ENCODE measurements around the gene DAZAP1. TPM values are rescaled to one million over a fixed set of nuclear protein-coding genes. Genes with fewer than 3 reads are reported as not detected.

Gene DAZAP1
- polyA plus RNA-seq, 2 donors, result 64.9 to 75.3 TPM

GRCh38 chr19:1423436-1424191 lies 16.2 kb downstream of the DAZAP1 start:
- Histone ChIP-seq H3K4me3 (ENCODE audit: low read depth in 1 of 2, low read length in 2 of 2) (no peak overlapping the region), H3K4me1 (ENCODE audit: control insufficient read depth in 2 of 2, insufficient read depth in 2 of 2, low read length in 1 of 2) (peaks cover 2 to 9% of the 10 kb centered on the region in 2 donors), H3K9me3 (ENCODE audit: control insufficient read depth in 2 of 2, insufficient read depth in 1 of 2, low read depth in 1 of 2, low read length in 1 of 2) (no peaks in the 10 kb centered on the region), H3K27me3 (ENCODE audit: control insufficient read depth in 1 of 2, insufficient read depth in 2 of 2, low read length in 2 of 2) (no peaks in the 10 kb centered on the region), H3K36me3 (ENCODE audit: control insufficient read depth in 2 of 2, insufficient read depth in 2 of 2, low read length in 1 of 2) (peaks cover 8 to 64% of the 10 kb centered on the region in 2 donors), H3K27ac (ENCODE audit: low read depth in 2 of 2, low read length in 1 of 2) (peak overlapping the region in 1 of 2 donors; percentile 51)
- WGBS, 2 donors, result 89 to 93% methylated on average over 39 to 40 of the region's 40 CpGs

- Histone ChIP-seq H3K27ac (ENCODE audit: low read depth in 2 of 2, low read length in 1 of 2) (peak overlapping the region; percentile 79), H3K27me3 (ENCODE audit: control insufficient read depth in 1 of 2, insufficient read depth in 2 of 2, low read length in 2 of 2) (no peaks in the 10 kb centered on the region)
- WGBS, 2 donors, result 59 to 67% methylated on average over 37 to 40 of the region's 42 CpGs
Observed at GRCh38 chr19:1424192-1424955, 17.0 kb downstream of the DAZAP1 start.

GRCh38 chr19:1425102-1425837 lies 17.9 kb downstream of the DAZAP1 start:
- WGBS, 2 donors, result 65 to 75% methylated on average over 33 of the region's 33 CpGs
- no peaks in the 10 kb centered on the region for H3K27me3 ChIP-seq (ENCODE audit: control insufficient read depth in 1 of 2, insufficient read depth in 2 of 2, low read length in 2 of 2)
- H3K36me3 ChIP-seq (ENCODE audit: control insufficient read depth in 2 of 2, insufficient read depth in 2 of 2, low read length in 1 of 2), result peaks cover 11 to 63% of the 10 kb centered on the region in 2 donors
- peaks cover 2 to 9% of the 10 kb centered on the region in 2 donors for H3K4me1 ChIP-seq (ENCODE audit: control insufficient read depth in 2 of 2, insufficient read depth in 2 of 2, low read length in 1 of 2)
- H3K9me3 ChIP-seq (ENCODE audit: control insufficient read depth in 2 of 2, insufficient read depth in 1 of 2, low read depth in 1 of 2, low read length in 1 of 2), result no peaks in the 10 kb centered on the region
- H3K4me3 ChIP-seq (ENCODE audit: low read depth in 1 of 2, low read length in 2 of 2), result no peak overlapping the region
- H3K27ac ChIP-seq (ENCODE audit: low read depth in 2 of 2, low read length in 1 of 2), result peak overlapping the region; percentile 44 to 77

More at GRCh38 chr19:1424192-1424955, 17.0 kb downstream of the DAZAP1 start:
- H3K36me3 ChIP-seq (ENCODE audit: control insufficient read depth in 2 of 2, insufficient read depth in 2 of 2, low read length in 1 of 2), result peaks cover 8 to 63% of the 10 kb centered on the region in 2 donors
- H3K9me3 ChIP-seq (ENCODE audit: control insufficient read depth in 2 of 2, insufficient read depth in 1 of 2, low read depth in 1 of 2, low read length in 1 of 2), result no peaks in the 10 kb centered on the region
- no peak overlapping the region for H3K4me3 ChIP-seq (ENCODE audit: low read depth in 1 of 2, low read length in 2 of 2)
- peaks cover 2 to 9% of the 10 kb centered on the region in 2 donors for H3K4me1 ChIP-seq (ENCODE audit: control insufficient read depth in 2 of 2, insufficient read depth in 2 of 2, low read length in 1 of 2)

- no peak overlapping the region for H3K4me3 ChIP-seq (ENCODE audit: low read depth in 1 of 2, low read length in 2 of 2)
- WGBS, 2 donors, result 88 to 89% methylated on average over 14 of the region's 14 CpGs
- no peaks in the 10 kb centered on the region for H3K27me3 ChIP-seq (ENCODE audit: control insufficient read depth in 1 of 2, insufficient read depth in 2 of 2, low read length in 2 of 2)
- H3K9me3 ChIP-seq (ENCODE audit: control insufficient read depth in 2 of 2, insufficient read depth in 1 of 2, low read depth in 1 of 2, low read length in 1 of 2), result no peaks in the 10 kb centered on the region
- peaks cover 11 to 59% of the 10 kb centered on the region in 2 donors for H3K36me3 ChIP-seq (ENCODE audit: control insufficient read depth in 2 of 2, insufficient read depth in 2 of 2, low read length in 1 of 2)
- H3K4me1 ChIP-seq (ENCODE audit: control insufficient read depth in 2 of 2, insufficient read depth in 2 of 2, low read length in 1 of 2), result peaks cover 2 to 9% of the 10 kb centered on the region in 2 donors
- H3K27ac ChIP-seq (ENCODE audit: low read depth in 2 of 2, low read length in 1 of 2), result no peak overlapping the region
Observed at GRCh38 chr19:1425902-1426301, 18.5 kb downstream of the DAZAP1 start.

- H3K36me3 ChIP-seq (ENCODE audit: control insufficient read depth in 2 of 2, insufficient read depth in 2 of 2, low read length in 1 of 2), result peaks cover 6 to 55% of the 10 kb centered on the region in 2 donors
- H3K27me3 ChIP-seq (ENCODE audit: control insufficient read depth in 1 of 2, insufficient read depth in 2 of 2, low read length in 2 of 2), result no peaks in the 10 kb centered on the region
- no peak overlapping the region for H3K27ac ChIP-seq (ENCODE audit: low read depth in 2 of 2, low read length in 1 of 2)
- H3K4me3 ChIP-seq (ENCODE audit: low read depth in 1 of 2, low read length in 2 of 2), result no peak overlapping the region
- H3K4me1 ChIP-seq (ENCODE audit: control insufficient read depth in 2 of 2, insufficient read depth in 2 of 2, low read length in 1 of 2), result peaks cover 2 to 9% of the 10 kb centered on the region in 2 donors
- no peaks in the 10 kb centered on the region for H3K9me3 ChIP-seq (ENCODE audit: control insufficient read depth in 2 of 2, insufficient read depth in 1 of 2, low read depth in 1 of 2, low read length in 1 of 2)
- 86 to 88% methylated on average over 9 of the region's 9 CpGs for WGBS, 2 donors
Observed at GRCh38 chr19:1426736-1427135, 19.4 kb downstream of the DAZAP1 start.

- peaks cover 6 to 55% of the 10 kb centered on the region in 2 donors for H3K36me3 ChIP-seq (ENCODE audit: control insufficient read depth in 2 of 2, insufficient read depth in 2 of 2, low read length in 1 of 2)
- WGBS, 2 donors, result 91% methylated on average over 27 of the region's 27 CpGs
Observed at GRCh38 chr19:1427221-1427920, 20.0 kb downstream of the DAZAP1 start.

GRCh38 chr19:1428738-1429391 lies 21.5 kb downstream of the DAZAP1 start:
- 58 to 69% methylated on average over 38 to 41 of the region's 41 CpGs for WGBS, 2 donors
- Histone ChIP-seq H3K36me3 (ENCODE audit: control insufficient read depth in 2 of 2, insufficient read depth in 2 of 2, low read length in 1 of 2) (peaks cover 9 to 61% of the 10 kb centered on the region in 2 donors), H3K4me1 (ENCODE audit: control insufficient read depth in 2 of 2, insufficient read depth in 2 of 2, low read length in 1 of 2) (peaks cover 2 to 6% of the 10 kb centered on the region in 2 donors), H3K4me3 (ENCODE audit: low read depth in 1 of 2, low read length in 2 of 2) (no peak overlapping the region), H3K27me3 (ENCODE audit: control insufficient read depth in 1 of 2, insufficient read depth in 2 of 2, low read length in 2 of 2) (no peaks in the 10 kb centered on the region), H3K27ac (ENCODE audit: low read depth in 2 of 2, low read length in 1 of 2) (no peak overlapping the region), H3K9me3 (ENCODE audit: control insufficient read depth in 2 of 2, insufficient read depth in 1 of 2, low read depth in 1 of 2, low read length in 1 of 2) (no peaks in the 10 kb centered on the region)

More at GRCh38 chr19:1427221-1427920, 20.0 kb downstream of the DAZAP1 start:
- H3K27ac ChIP-seq (ENCODE audit: low read depth in 2 of 2, low read length in 1 of 2), result no peak overlapping the region
- H3K4me1 ChIP-seq (ENCODE audit: control insufficient read depth in 2 of 2, insufficient read depth in 2 of 2, low read length in 1 of 2), result peaks cover 2 to 9% of the 10 kb centered on the region in 2 donors
- H3K9me3 ChIP-seq (ENCODE audit: control insufficient read depth in 2 of 2, insufficient read depth in 1 of 2, low read depth in 1 of 2, low read length in 1 of 2), result no peaks in the 10 kb centered on the region
- no peak overlapping the region for H3K4me3 ChIP-seq (ENCODE audit: low read depth in 1 of 2, low read length in 2 of 2)
- no peaks in the 10 kb centered on the region for H3K27me3 ChIP-seq (ENCODE audit: control insufficient read depth in 1 of 2, insufficient read depth in 2 of 2, low read length in 2 of 2)

DNA sequence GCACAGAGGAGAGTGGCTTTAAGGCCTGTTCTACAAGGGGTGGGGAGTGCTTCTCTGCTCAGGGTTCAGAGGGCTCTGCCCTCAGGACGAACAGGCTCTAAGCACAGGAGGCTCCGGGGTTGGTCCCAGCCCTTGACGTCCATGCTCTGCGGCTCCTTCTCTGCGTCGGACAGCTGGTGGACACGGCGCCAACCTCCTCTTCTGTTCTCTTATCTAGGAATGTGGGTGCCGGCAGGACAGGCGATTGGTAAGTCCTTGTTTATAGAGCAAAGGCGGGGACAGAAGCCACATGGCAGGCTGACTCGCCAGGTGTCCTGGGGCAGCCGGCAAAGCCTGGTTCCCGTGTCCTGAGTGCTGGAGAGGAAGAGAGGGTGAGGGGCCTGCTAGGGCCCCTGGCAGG lies 22.4 kb downstream of the DAZAP1 start:
- no peaks in the 10 kb centered on the region for H3K9me3 ChIP-seq (ENCODE audit: control insufficient read depth in 2 of 2, insufficient read depth in 1 of 2, low read depth in 1 of 2, low read length in 1 of 2)
- no peaks in the 10 kb centered on the region for H3K27me3 ChIP-seq (ENCODE audit: control insufficient read depth in 1 of 2, insufficient read depth in 2 of 2, low read length in 2 of 2)
- H3K4me1 ChIP-seq (ENCODE audit: control insufficient read depth in 2 of 2, insufficient read depth in 2 of 2, low read length in 1 of 2), result peaks cover 2% of the 10 kb centered on the region in 2 donors
- no peak overlapping the region for H3K4me3 ChIP-seq (ENCODE audit: low read depth in 1 of 2, low read length in 2 of 2)
- WGBS, 2 donors, result 61 to 72% methylated on average over 14 of the region's 14 CpGs
- peaks cover 14 to 64% of the 10 kb centered on the region in 2 donors for H3K36me3 ChIP-seq (ENCODE audit: control insufficient read depth in 2 of 2, insufficient read depth in 2 of 2, low read length in 1 of 2)
- H3K27ac ChIP-seq (ENCODE audit: low read depth in 2 of 2, low read length in 1 of 2), result no peak overlapping the region
